Lower leg skin (tissue), 4 donors: ENCODE measurements around the gene RNF152. TPM values are rescaled to one million over a fixed set of nuclear protein-coding genes. Genes with fewer than 3 reads are reported as not detected.

Source experiments
- DNase-seq, 2 donors: peaks; one replicate each; pipeline ENCODE4 v3.0.0-alpha.2; 2019; ENCODE audit warnings: low spot score in 2 of 2
- H3K4me3 ChIP-seq: fragments of 200-600 bp; sonication (generic); 2 replicates; pipeline ENCODE4 v1.5.1; 2017; ENCODE audit warnings: mild to moderate bottlenecking, low read depth; ENCODE audit not compliant: poor library complexity, severe bottlenecking
- POLR2A ChIP-seq, 2 donors: fragments of 450-650 bp; IDR thresholded peaks; one replicate each; pipeline ENCODE4 v1.6.1; 2016 to 2017; ENCODE audit warnings: antibody characterized with exemption in 2 of 2, mild to moderate bottlenecking in 1 of 2, moderate library complexity in 1 of 2
- WGBS, 2 donors: methylation state at CpG; one replicate each; pipeline ENCODE4 v1.1.5; 2018; 5-methylcytosine and 5-hydroxymethylcytosine counted together
- intact Hi-C: fragments of 100-400 bp; cut with DNase I; formaldehyde crosslinking; loops from one replicate; pipeline ENCODE4 v1.15.0; 2023; ENCODE audit warnings: low total_unique reads
- total RNA-seq, 4 donors: library from RNA; depleted of rRNA; stranded (reverse); fragments of >200 nt; gene quantifications; one replicate each; pipeline ENCODE4 v1.1.0, GENCODE V29; 2016
- TF ChIP-seq, protein P1 (sequence below), 3 donors: fragments of 450-650 bp; IDR thresholded peaks; one replicate each; pipeline ENCODE4 v1.5.1; 2016; ENCODE audit warnings: antibody characterized with exemption in 3 of 3, mild to moderate bottlenecking in 3 of 3, moderate library complexity in 2 of 3

Gene RNF152
- total RNA-seq, 4 donors from 2014 or later: 37.1 to 112 (median 82.5) TPM

GRCh38 chr18:61766266-61766884 lies 126.4 kb downstream of the RNF152 start:
- no peak overlapping the region for H3K4me3 ChIP-seq
- intact Hi-C loops: no loop called here
- 85 to 91% methylated on average over 2 of the region's 2 CpGs for WGBS, 2 donors
- DNase-seq: no peak
- TF ChIP-seq, protein P1, sequence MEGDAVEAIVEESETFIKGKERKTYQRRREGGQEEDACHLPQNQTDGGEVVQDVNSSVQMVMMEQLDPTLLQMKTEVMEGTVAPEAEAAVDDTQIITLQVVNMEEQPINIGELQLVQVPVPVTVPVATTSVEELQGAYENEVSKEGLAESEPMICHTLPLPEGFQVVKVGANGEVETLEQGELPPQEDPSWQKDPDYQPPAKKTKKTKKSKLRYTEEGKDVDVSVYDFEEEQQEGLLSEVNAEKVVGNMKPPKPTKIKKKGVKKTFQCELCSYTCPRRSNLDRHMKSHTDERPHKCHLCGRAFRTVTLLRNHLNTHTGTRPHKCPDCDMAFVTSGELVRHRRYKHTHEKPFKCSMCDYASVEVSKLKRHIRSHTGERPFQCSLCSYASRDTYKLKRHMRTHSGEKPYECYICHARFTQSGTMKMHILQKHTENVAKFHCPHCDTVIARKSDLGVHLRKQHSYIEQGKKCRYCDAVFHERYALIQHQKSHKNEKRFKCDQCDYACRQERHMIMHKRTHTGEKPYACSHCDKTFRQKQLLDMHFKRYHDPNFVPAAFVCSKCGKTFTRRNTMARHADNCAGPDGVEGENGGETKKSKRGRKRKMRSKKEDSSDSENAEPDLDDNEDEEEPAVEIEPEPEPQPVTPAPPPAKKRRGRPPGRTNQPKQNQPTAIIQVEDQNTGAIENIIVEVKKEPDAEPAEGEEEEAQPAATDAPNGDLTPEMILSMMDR (IDR thresholded peaks at IDR 0.05): no peak
- no peak for TF ChIP-seq POLR2A (IDR thresholded peaks at IDR 0.05)

GRCh38 chr18:61765097-61765496 lies 127.7 kb downstream of the RNF152 start:
- H3K4me3 ChIP-seq: no peak overlapping the region
- 80 to 85% methylated on average over 6 of the region's 6 CpGs for WGBS, 2 donors
- no peak for TF ChIP-seq POLR2A (IDR thresholded peaks at IDR 0.05)
- TF ChIP-seq, protein P1 (IDR thresholded peaks at IDR 0.05): no peak
- intact Hi-C loops: no loop called here
- DNase-seq: no peak

DNA sequence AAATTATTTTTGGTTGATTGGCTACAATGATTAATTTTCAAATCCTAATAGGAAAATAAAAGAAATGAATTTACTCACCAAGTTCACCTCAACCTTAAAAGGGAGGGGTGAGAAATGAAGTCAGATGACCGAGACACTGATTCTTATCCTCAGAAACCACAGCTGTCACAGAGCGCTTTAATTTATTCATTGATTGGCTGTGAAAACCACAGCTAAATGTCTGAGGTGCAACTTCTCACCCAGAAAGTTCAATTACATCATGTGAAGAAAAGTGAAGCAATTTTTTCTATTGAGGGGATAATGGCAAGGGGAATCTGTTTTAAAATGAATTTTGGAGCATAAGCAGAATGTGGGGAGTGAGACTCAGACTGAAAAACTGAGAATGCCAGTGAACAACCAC lies 128.4 kb downstream of the RNF152 start:
- no peak for DNase-seq
- intact Hi-C loops: no loop called here
- 57 to 66% methylated on average over 2 of the region's 2 CpGs for WGBS, 2 donors
- TF ChIP-seq, protein P1 (IDR thresholded peaks at IDR 0.05): no peak
- TF ChIP-seq POLR2A (IDR thresholded peaks at IDR 0.05): no peak
- H3K4me3 ChIP-seq: no peak overlapping the region

GRCh38 chr18:61761875-61762274 lies 130.9 kb downstream of the RNF152 start:
- no peak overlapping the region for H3K4me3 ChIP-seq
- TF ChIP-seq POLR2A (IDR thresholded peaks at IDR 0.05): no peak
- intact Hi-C loops: no loop called here
- DNase-seq: no peak
